SW 1271 (cell line): ENCODE results near the gene NHSL1.

Experiments used
- DNase-seq, 2 experiments: peaks; one replicate each; lab custom pipeline; 2025; lab: John Stamatoyannopoulos, UW

Gene NHSL1

GRCh38 chr6:138401960-138402837, 97.1 kb downstream of the NHSL1 start:
- DNase-seq = no peak

DNA sequence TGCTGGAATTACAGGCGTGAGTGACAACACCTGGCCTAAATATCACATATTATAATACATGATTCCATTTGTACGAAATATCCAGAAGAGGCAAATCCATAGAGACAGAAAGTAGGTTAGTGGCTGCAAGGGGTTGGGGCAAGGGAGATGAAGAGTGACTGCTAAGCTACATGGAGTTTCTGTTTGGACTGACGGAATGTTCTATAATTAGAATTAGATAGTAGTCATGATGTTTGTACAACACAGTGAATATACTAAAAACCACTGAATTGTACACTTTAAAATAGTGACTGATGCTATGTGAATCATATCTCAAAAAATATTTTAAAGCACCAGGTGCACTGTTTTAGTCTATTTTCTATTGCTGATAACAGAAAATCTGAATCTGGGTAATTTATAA, 99.0 kb downstream of the NHSL1 start:
- DNase-seq = no peak

DNA sequence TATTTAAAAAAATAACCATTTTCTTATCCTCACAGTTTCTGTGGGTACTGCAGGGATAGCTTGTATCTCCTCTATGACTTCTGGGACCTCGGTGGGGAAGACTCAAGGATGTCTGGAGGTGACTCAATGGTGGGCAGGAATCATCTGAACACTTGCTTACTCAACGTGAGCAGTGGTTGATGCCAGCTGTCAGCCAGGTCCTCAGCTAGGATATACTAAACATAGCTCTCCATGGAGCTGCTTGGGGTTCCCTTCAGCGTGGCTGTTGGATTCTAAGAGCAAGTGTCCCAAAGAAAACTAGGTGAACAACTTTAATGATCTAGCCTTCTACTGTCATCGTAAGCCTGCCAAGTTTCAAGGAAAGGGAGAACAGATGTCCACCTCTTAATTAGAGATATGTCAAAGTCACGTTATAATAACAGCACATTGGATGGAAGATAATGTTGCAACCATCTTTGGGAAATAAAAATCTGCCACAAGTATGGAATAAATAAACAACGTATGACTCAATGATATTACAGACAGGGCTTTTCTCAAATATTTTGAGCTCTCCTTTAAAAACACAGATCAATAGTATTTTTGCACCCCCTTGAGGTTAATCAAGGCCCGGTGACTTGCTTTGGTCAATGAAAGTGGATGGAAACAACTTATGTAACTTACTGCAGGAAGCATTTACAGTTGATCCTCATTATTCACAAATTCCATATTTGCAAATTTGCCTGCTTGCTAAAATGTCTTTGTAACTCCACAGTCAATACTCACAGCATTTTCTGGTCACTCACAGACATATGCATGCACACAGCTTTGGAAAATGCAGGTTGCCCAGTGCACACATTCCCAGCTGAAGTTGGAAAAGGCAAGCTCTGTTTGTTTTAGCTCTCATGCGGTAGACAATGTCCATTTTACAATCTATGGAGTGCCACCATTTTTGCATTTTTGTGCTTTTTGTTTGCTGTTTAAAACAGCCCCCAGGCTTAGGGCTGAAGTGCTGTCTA, 101.9 kb downstream of the NHSL1 start:
- no peak for DNase-seq

GRCh38 chr6:138396709-138397108, 102.6 kb downstream of the NHSL1 start:
- DNase-seq = no peak

GRCh38 chr6:138393871-138394783, 105.2 kb downstream of the NHSL1 start:
- DNase-seq = no peak

- DNase-seq = no peak
These were observed 109.7 kb downstream of the NHSL1 start for GRCh38 chr6:138389551-138389950.

GRCh38 chr6:138387577-138388368, 111.5 kb downstream of the NHSL1 start:
- no peak for DNase-seq

DNA sequence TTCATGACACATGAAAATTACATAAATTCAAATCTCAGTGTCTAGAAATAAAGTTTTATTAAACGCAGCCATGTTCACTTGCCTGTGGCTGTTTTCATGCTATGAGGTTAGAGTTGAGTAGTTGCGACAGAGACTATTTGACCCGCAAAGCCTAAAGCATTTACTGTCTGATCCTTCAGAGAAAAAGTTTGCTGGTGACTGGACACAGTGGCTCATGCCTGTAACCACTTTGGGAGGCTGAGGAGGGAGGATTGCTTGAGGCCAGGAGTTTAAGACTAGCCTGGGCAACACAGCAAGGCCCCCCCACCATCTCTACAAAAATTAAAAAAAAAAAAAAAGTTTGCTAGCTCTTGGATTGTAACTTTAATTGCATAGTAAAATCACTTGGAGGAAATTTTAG, 112.4 kb downstream of the NHSL1 start:
- DNase-seq = no peak

DNA sequence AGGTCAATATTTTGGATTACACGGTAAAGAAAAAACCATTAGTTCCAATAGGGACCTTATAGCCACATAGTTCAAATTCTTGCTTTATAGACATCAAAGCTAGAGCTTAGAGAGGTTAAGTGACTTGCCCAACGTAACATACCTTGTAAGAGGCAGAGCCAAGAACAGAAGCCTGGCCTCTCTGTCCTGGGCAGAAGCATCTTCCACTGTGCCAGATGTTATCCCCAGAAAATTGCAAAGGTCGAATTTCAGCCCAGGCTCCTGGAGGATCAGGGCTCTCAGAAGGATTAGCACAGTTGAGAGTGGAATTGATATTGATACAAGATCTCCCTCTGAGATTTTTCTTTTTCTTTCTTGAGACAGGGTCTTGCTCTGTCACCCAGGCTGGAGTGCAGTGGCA, 115.5 kb downstream of the NHSL1 start:
- no peak for DNase-seq

- no peak for DNase-seq
These were observed 116.6 kb downstream of the NHSL1 start for GRCh38 chr6:138382498-138383265.

GRCh38 chr6:138378463-138378862, 120.8 kb downstream of the NHSL1 start:
- DNase-seq = no peak

DNA sequence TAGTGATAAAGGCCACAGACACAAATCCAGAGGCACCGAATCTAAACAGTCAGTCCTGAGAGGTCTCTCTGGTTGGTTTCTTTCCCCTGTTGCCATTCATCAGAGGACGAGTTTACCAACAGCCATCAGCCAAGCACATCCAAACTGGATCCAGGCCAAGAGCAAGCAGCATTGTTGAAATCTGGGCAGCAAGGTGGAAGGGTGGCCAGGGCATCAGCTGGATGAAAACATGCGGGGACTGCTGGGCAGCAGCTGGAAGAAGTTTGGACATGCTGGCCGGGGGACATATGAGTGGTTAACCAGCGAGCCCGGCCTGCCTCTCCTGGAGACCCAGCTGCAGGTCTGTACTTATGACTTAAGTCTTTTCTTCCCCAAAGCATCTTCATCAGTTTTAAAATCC, 121.5 kb downstream of the NHSL1 start, which contains the start of gene SMIM28:
TSS of gene SMIM28 (plus strand) at position 62 of the 400 bp plus-strand sequence. CDS start at position 230, 168 bp downstream.
- no peak for DNase-seq

GRCh38 chr6:138377042-138377441, 122.3 kb downstream of the NHSL1 start:
- no peak for DNase-seq

DNA sequence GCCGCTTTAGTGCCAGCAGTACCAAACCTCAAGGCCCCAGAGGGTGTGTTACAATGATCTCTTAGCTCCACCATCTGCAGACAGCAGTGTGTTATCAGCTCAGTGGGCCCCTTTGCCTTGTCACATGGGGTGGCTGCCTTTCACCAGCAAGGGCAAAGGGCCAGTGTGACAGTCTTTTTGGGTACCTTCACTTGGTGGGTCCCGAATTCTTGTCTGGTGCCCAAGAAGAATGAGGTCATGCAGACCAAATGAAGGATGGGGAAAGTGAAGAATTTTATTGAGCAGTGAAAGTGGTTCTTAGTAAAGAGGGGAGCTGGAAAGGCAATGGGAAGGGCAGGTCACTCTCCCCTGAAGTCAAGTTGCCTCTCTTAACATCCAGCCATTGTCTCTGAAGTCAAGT, 124.5 kb downstream of the NHSL1 start:
- DNase-seq = no peak

DNA sequence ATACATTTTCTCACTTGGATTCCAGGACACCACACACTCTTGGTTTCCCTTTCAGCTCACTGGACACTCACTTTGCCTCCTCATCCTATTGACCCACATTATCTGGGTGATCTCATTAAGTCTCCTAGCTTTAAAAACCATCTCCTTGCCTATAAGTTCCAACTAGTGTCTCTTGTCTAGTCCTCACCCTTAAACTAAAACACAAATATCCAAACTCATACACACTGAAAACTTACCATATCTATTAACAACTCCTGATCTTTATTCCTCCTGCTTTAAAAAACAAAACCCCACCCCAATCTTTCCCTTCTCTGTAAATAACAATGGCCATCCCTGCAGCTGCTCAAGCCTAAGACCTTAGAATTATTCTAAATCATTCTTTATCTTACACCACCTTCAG, 125.1 kb downstream of the NHSL1 start:
- no peak for DNase-seq

- no peak for DNase-seq
These were observed 126.4 kb downstream of the NHSL1 start for GRCh38 chr6:138372711-138373463.
